Activated CD4-positive, alpha-beta T cell treated with anti-CD3 and anti-CD28 coated beads, Interleukin-2, amount 10 ng/mL, durations not matched to agents 24 days and 14 days (primary cell): ENCODE data around the gene CR1. TPM values are rescaled to one million over a fixed set of nuclear protein-coding genes. Genes with fewer than 3 reads are reported as not detected.
"Not testable (repeated sequence)": the region's sequence is repeated elsewhere in the genome, so short reads cannot be mapped to it uniquely, and the experiment has no call there.

Experiments used
- DNase-seq: peaks from one replicate; pipeline ENCODE4 v3.0.0; 2022
- H3K27ac Mint-ChIP-seq: one replicate; pipeline ENCODE4 v1.8.0; 2022; ENCODE audit warnings: mild to moderate bottlenecking, mixed read lengths
- H3K27me3 Mint-ChIP-seq: one replicate; pipeline ENCODE4 v1.8.0; 2022; ENCODE audit warnings: mixed read lengths
- H3K36me3 Mint-ChIP-seq: one replicate; pipeline ENCODE4 v1.8.0; 2022; ENCODE audit warnings: low read depth, mild to moderate bottlenecking, mixed read lengths
- H3K4me1 Mint-ChIP-seq: one replicate; pipeline ENCODE4 v1.8.0; 2021; ENCODE audit warnings: mixed read lengths
- H3K4me3 Mint-ChIP-seq: one replicate; pipeline ENCODE4 v1.8.0; 2022; ENCODE audit warnings: mild to moderate bottlenecking, moderate library complexity, mixed read lengths
- H3K9me3 Mint-ChIP-seq: one replicate; pipeline ENCODE4 v1.8.0; 2021; ENCODE audit warnings: mixed read lengths
- intact Hi-C: fragments of 100-400 bp; cut with micrococcal nuclease; formaldehyde crosslinking; loops from one replicate; pipeline ENCODE4 v1.15.1; 2023
- total RNA-seq: library from RNA; stranded (reverse); gene quantifications from 2 replicates; pipeline ENCODE4 v1.2.3, GENCODE V29; 2022

The CR1 gene
- total RNA-seq, 1 donor from 2014 or later = not detected

DNA sequence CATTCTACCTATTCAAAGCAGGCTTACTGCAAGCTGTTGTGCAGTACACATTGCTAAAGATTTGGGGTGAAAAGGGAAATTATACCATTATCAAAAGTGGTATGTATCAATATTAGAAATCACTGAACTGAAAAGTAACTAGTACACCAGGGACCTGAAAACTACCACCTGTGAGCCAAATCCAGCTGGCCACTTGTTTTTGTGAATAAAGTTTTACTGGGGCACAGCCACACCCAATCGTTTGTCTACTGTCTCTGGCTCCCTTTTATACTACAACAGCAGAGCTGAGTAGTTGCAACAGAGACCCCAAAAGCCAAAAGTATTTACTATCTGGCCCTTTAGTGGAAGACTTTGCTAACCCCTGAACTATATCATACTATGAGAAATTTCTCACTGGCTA is 135.2 kb downstream of the CR1 start:
- intact Hi-C loops = no loop called here
- DNase-seq = no peak
- Mint-ChIP-seq H3K27me3 (peaks cover 17% of the 10 kb centered on the region), H3K4me1 (no peaks in the 10 kb centered on the region), H3K9me3 (no peaks in the 10 kb centered on the region), H3K27ac (no peak overlapping the region), H3K4me3 (no peak overlapping the region), H3K36me3 (no peaks in the 10 kb centered on the region)

GRCh38 chr1:207633226-207633625 is 137.3 kb downstream of the CR1 start:
- Mint-ChIP-seq H3K27ac (no peak overlapping the region), H3K4me3 (no peak overlapping the region), H3K9me3 (no peaks in the 10 kb centered on the region), H3K36me3 (no peaks in the 10 kb centered on the region), H3K4me1 (no peaks in the 10 kb centered on the region), H3K27me3 (peaks cover 14% of the 10 kb centered on the region)
- DNase-seq = no peak
- intact Hi-C loops = no loop called here

DNA sequence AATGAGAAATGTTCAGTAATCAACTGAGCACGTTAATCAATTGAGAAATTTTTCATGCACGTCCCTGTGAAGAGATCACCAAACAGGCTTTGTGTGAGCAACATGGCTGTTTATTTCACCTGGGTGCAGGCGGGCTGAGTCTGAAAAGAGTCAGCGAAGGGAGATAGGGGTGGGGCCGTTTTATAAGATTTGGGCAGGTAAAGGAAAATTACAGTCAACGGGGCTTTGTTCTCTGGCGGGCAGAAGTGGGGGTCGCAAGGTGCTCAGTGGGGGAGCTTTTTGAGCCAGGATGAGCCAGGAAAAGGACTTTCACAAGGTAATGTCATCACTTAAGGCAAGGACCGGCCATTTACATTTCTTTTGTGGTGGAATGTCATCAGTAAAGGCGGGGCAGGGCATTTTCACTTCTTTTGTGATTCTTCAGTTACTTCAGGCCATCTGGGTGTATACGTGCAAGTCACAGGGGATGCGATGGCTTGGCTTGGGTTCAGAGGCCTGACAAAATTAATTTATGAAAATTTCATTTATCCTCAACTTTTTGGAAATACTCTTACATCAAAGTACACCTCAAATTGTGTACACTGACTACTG is 137.8 kb downstream of the CR1 start:
- DNase-seq, H3K4me1 Mint-ChIP-seq, H3K36me3 Mint-ChIP-seq, H3K9me3 Mint-ChIP-seq, H3K27ac Mint-ChIP-seq, intact Hi-C loops, H3K4me3 Mint-ChIP-seq: not testable (repeated sequence)
- peaks cover 18% of the 10 kb centered on the region for H3K27me3 Mint-ChIP-seq

DNA sequence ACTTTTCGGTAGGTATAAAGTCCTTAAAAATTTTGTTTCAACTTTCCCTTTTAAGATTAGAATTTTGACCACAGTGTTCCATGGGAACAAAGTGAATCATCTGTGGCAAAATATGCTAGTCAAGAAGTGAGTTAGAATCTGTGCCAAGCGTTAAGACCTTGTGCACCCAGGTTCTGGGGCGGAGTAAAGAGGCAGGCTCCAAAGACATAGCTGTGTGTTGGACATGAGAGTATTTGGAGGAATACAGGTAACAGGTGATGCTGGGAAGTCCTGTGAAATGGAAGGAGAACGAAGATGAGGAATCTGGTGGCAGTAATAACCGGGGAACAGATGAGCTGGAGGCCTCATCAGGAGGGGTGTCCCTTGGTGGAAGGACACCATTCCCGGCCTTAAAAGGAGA is 138.3 kb downstream of the CR1 start:
- intact Hi-C loops, H3K4me3 Mint-ChIP-seq, H3K9me3 Mint-ChIP-seq, DNase-seq, H3K36me3 Mint-ChIP-seq, H3K27ac Mint-ChIP-seq, H3K4me1 Mint-ChIP-seq: not testable (repeated sequence)
- peaks cover 21% of the 10 kb centered on the region for H3K27me3 Mint-ChIP-seq

- H3K27me3 Mint-ChIP-seq = peaks cover 27% of the 10 kb centered on the region
- H3K9me3 Mint-ChIP-seq, intact Hi-C loops, H3K36me3 Mint-ChIP-seq, DNase-seq, H3K27ac Mint-ChIP-seq, H3K4me3 Mint-ChIP-seq, H3K4me1 Mint-ChIP-seq: not testable (repeated sequence)
Observed at GRCh38 chr1:207635569-207636186, 139.7 kb downstream of the CR1 start.

DNA sequence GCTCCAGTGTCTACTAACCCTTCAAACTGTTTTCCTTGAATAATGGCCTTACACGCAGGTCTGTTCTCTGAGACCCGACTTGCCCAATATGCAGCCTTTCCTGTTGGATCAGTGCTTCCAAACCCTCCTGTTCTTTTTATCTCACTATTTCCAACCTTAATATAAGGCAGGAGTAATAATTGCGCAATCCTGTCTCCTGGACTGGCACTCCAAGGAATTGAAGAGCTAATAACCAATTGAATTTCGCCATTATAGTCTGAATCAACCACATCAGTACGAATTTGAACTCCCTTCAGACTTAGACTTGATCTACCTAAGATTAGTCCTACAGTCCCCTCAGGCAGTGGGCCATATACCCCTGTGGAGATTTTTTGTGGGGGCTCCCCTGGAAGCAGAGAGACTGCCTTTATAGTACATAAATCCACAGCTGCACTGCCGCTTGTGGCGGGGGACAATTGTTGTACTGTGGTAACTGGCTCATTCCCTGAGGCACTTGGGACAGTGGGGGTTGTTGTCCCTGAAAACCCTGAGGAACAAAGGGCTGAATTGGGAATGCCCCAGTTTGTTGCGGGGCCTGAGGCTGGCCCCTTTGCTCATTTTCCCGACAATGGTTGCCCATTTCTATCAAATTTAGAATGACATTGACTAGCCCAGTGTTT is 142.7 kb downstream of the CR1 start:
- H3K4me3 Mint-ChIP-seq, H3K9me3 Mint-ChIP-seq, H3K27ac Mint-ChIP-seq, H3K4me1 Mint-ChIP-seq, intact Hi-C loops, H3K36me3 Mint-ChIP-seq, DNase-seq: not testable (repeated sequence)
- peaks cover 39% of the 10 kb centered on the region for H3K27me3 Mint-ChIP-seq

DNA sequence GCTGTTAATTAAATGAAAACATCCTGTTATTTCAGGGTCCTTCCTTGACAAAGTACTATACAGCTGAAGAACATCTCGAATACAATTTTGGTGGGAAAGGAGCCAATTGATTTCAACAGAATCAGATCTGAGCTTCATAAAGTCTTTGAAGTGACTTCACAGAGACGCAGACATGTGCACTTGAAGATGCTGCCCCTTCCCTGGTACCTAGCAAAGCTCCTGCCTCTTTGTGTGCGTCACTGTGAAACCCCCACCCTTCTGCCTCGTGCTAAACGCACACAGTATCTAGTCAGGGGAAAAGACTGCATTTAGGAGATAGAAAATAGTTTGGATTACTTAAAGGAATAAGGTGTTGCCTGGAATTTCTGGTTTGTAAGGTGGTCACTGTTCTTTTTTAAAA is 143.4 kb downstream of the CR1 start:
- H3K36me3 Mint-ChIP-seq, intact Hi-C loops, H3K4me3 Mint-ChIP-seq, H3K27ac Mint-ChIP-seq, DNase-seq, H3K4me1 Mint-ChIP-seq, H3K9me3 Mint-ChIP-seq: not testable (repeated sequence)
- peaks cover 40% of the 10 kb centered on the region for H3K27me3 Mint-ChIP-seq

- Mint-ChIP-seq H3K9me3 (no peaks in the 10 kb centered on the region), H3K4me1 (peaks cover 5% of the 10 kb centered on the region), H3K27ac (no peak overlapping the region), H3K4me3 (peak overlapping the region; percentile 69), H3K27me3 (peaks cover 54% of the 10 kb centered on the region), H3K36me3 (no peaks in the 10 kb centered on the region)
- intact Hi-C loops = no loop called here
- DNase-seq = no peak
Observed at GRCh38 chr1:207644166-207644851, 148.4 kb downstream of the CR1 start.

DNA sequence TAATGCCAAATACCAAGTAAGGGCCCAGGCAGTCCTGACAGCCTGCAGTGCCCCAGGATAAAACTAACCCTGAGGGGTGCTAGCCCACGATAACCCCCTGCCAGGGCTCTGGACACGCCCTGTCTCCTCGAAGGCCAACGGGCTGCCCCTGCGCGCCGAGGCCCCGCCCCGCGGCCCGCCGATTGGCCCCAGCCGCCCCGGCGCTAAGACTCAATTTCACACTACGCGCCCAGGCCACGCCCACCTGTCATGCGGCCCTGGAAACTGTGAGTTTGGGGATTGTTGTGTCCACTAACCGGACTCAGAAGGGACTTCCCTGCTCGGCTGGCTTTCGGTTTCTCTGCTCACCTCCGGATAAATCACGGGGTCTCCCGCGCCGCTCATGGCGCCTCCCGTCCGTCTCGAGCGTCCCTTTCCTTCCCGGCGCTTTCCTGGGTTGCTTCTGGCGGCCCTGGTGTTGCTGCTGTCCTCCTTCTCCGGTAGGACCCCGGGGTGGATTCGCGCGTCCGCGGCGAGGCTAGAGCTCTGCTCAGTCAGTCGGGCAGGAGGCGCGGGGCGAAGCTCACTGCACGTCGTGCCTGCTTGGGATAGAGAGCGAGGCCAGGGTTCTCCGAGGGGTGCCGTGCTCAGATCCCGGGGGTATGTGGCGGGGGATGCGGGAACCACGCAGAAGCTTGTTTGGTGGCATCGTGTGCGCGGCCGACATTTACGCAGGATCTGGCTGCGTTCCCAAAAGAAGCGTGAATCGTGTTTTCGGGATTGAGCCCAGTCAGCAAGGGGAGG is 149.1 kb downstream of the CR1 start, which contains the start of gene CR1L:
CR1L (plus strand) TSS at position 282 of the 783 bp plus-strand sequence; CDS start at position 383, 101 bp downstream.
- intact Hi-C loops = loop anchor here (5.0 kb wide), 1 partner anchor 152 kb away; no protein-coding TSS in a partner anchor
- no peak within 1 kb of the TSS for H3K27ac Mint-ChIP-seq
- peak within 1 kb of the TSS; percentile 69 for H3K4me3 Mint-ChIP-seq

DNA sequence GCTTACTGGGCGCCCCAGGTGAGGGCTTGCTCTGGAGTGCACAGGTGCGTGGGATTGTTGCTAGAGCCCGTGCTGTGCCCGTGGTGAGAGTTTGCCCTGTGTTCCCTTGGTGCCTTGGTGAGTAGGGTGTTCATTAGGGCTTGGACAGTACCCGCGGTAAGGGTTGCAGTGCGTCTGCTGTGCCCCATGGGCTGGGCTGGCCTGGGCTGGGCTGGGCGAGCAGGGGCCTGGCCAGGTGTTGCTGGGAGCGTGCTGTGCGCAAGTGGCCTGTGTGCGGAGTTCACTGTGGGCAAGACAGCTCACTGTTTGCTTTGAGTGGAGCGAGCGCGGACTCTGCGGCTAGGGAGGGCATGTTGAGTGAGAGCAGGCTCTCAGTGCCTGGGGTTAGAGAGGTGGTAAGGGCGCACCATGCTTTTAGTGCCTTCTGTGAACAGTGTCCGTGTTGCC is 149.7 kb downstream of the CR1 start:
- Mint-ChIP-seq H3K27me3 (peaks cover 54% of the 10 kb centered on the region), H3K36me3 (no peaks in the 10 kb centered on the region)
- intact Hi-C loops = loop anchor here (5.0 kb wide), 1 partner anchor 152 kb away; no protein-coding TSS in a partner anchor

More for the DNA sequence above, 149.1 kb downstream of the CR1 start, which contains the start of gene CR1L:
- DNase-seq = peak; percentile 94
- Mint-ChIP-seq H3K9me3 (no peaks in the 10 kb centered on the region), H3K36me3 (no peaks in the 10 kb centered on the region), H3K27me3 (peaks cover 52% of the 10 kb centered on the region), H3K4me1 (peaks cover 5% of the 10 kb centered on the region)

GRCh38 chr1:207646171-207646570 is 150.2 kb downstream of the CR1 start:
- Mint-ChIP-seq H3K27ac (no peak overlapping the region), H3K27me3 (peaks cover 50% of the 10 kb centered on the region), H3K4me3 (peak overlapping the region; percentile 69), H3K9me3 (no peaks in the 10 kb centered on the region), H3K36me3 (no peaks in the 10 kb centered on the region), H3K4me1 (peaks cover 5% of the 10 kb centered on the region)
- intact Hi-C loops = loop anchor here (5.0 kb wide), 1 partner anchor 151 kb away; no protein-coding TSS in a partner anchor
- no peak for DNase-seq

More for the DNA sequence above, 149.7 kb downstream of the CR1 start:
- DNase-seq = no peak
- no peak overlapping the region for H3K27ac Mint-ChIP-seq
- H3K4me1 Mint-ChIP-seq = peaks cover 5% of the 10 kb centered on the region
- no peaks in the 10 kb centered on the region for H3K9me3 Mint-ChIP-seq
- peak overlapping the region; percentile 69 for H3K4me3 Mint-ChIP-seq

GRCh38 chr1:207646944-207647579 is 151.1 kb downstream of the CR1 start:
- DNase-seq = no peak
- Mint-ChIP-seq H3K9me3 (no peaks in the 10 kb centered on the region), H3K27me3 (peaks cover 46% of the 10 kb centered on the region), H3K4me3 (no peak overlapping the region), H3K36me3 (no peaks in the 10 kb centered on the region), H3K4me1 (peaks cover 5% of the 10 kb centered on the region), H3K27ac (no peak overlapping the region)
- intact Hi-C loops = loop anchor here (5.0 kb wide), 1 partner anchor 150 kb away; no protein-coding TSS in a partner anchor
